Measurements from ENCODE around the gene SMIM8. TPM values are rescaled to one million over a fixed set of nuclear protein-coding genes. Genes with fewer than 3 reads are reported as not detected.
A peak's percentile ranks its signal among the peaks of the same experiment; 100 is the strongest.
"Not testable (repeated sequence)": the region's sequence is repeated elsewhere in the genome, so short reads cannot be mapped to it uniquely, and the experiment has no call there.

Gene SMIM8
- total and polyA plus RNA-seq, 12 donors, result 6.1 to 13.8 (median 10.5) TPM

- H3K27me3 ChIP-seq, result peaks cover 0 to 8% (median 2%) of the 10 kb centered on the region in 7 donors
- H3K36me3 ChIP-seq, result no peaks in the 10 kb centered on the region
- H3K4me1 ChIP-seq, result peaks cover 0 to 8% (median 3%) of the 10 kb centered on the region in 9 donors
- intact Hi-C loops (cut with DNase I), result loop anchor here in 2 of 10 donors (10.0 kb wide), 2 partner anchors 155 to 175 kb away; partner anchors contain the start of gene SLC35A1 (in 1 of the 2)
- DNase-seq, result no peak
- no peak for ATAC-seq
- no peak overlapping the region for H3K4me3 ChIP-seq
- no peaks in the 10 kb centered on the region for H3K9me3 ChIP-seq
- no peak overlapping the region for H3K27ac ChIP-seq
- no peak for TF ChIP-seq CTCF (IDR thresholded peaks at IDR 0.05)
- 82 to 89% methylated on average over 3 of the region's 3 CpGs for WGBS, 2 donors
Measured at GRCh38 chr6:87319271-87319987, 3.0 kb upstream of the SMIM8 start.

GRCh38 chr6:87323880-87324279 lies 1.5 kb downstream of the SMIM8 start:
- not testable (repeated sequence) for ATAC-seq

GRCh38 chr6:87330961-87331360 lies 8.6 kb downstream of the SMIM8 start:
- ATAC-seq, result no peak
- H3K9me3 ChIP-seq, result peaks cover 0 to 12% (median 0%) of the 10 kb centered on the region in 11 donors
- no peak overlapping the region for H3K4me3 ChIP-seq
- no peaks in the 10 kb centered on the region for H3K27me3 ChIP-seq
- no peak for DNase-seq
- peaks cover 3 to 33% (median 25%) of the 10 kb centered on the region in 9 donors for H3K4me1 ChIP-seq
- no peak for TF ChIP-seq CTCF (IDR thresholded peaks at IDR 0.05)
- H3K27ac ChIP-seq, result no peak overlapping the region
- intact Hi-C loops (cut with DNase I), result loop anchor here in 1 of 10 donors (10.0 kb wide), 1 partner anchor 176 kb away; the partner anchor contains the start of gene ZNF292
- H3K36me3 ChIP-seq, result no peaks in the 10 kb centered on the region

More at GRCh38 chr6:87323880-87324279, 1.5 kb downstream of the SMIM8 start:
- not testable (repeated sequence) for H3K27me3 ChIP-seq, DNase-seq, H3K4me1 ChIP-seq, H3K4me3 ChIP-seq, H3K36me3 ChIP-seq, H3K27ac ChIP-seq
- intact Hi-C loops (cut with DNase I), result loop anchor here in 1 of 10 donors (5.0 kb wide), 1 partner anchor 148 kb away; the partner anchor contains the start of gene SLC35A1
- 100% methylated on average over 1 of the region's 1 CpG for WGBS, 2 donors
- peaks cover 0 to 18% (median 0%) of the 10 kb centered on the region in 11 donors for H3K9me3 ChIP-seq

GRCh38 chr6:87333033-87333432 lies 10.6 kb downstream of the SMIM8 start:
- Histone ChIP-seq H3K4me3 (no peak overlapping the region), H3K27ac (peak overlapping the region in 2 of 10 donors; percentile 38 to 66), H3K9me3 (no peaks in the 10 kb centered on the region), H3K4me1 (peaks cover 3 to 39% (median 26%) of the 10 kb centered on the region in 9 donors), H3K36me3 (no peaks in the 10 kb centered on the region), H3K27me3 (no peaks in the 10 kb centered on the region)
- intact Hi-C loops (cut with DNase I), result loop anchor here in 1 of 10 donors (10.0 kb wide), 1 partner anchor 178 kb away; the partner anchor contains the start of gene ZNF292
- TF ChIP-seq CTCF (IDR thresholded peaks at IDR 0.05), result no peak
- DNase-seq, result no peak
- WGBS, 2 donors, result 69 to 74% methylated on average over 5 of the region's 5 CpGs
- no peak for ATAC-seq

All from heart right ventricle (tissue), 16 donors.